K562 (cell line): ENCODE measurements around the gene ZNF45. TPM values are rescaled to one million over a fixed set of nuclear protein-coding genes. Genes with fewer than 3 reads are reported as not detected.

Experiments used
- ATAC-seq: fragments of 200-7000 bp; cut with Tn5 transposase; 3 replicates; pipeline ENCODE4 v1.9.1; 2020; ENCODE audit warnings: moderate library complexity
- BruUV-seq: library from RNA; stranded (reverse); fragments of 400-500 nt; replicated peaks from 2 replicates; lab custom pipeline; 2021; lab: Mats Ljungman, UMichigan
- CTCF ChIA-PET: fragments of 300-600 bp; formaldehyde crosslinking; extraction: SDS; loops from one replicate; lab custom pipeline; 2021; ENCODE audit warnings: low intra/inter-chr PET ratio; lab: Yijun Ruan, JAX
- POLR2A ChIA-PET: fragments of 300-600, 350-650 bp; sonication (Branson Sonifier 250); formaldehyde crosslinking; extraction: SDS; loops from one replicate; lab custom pipeline; 2021; ENCODE audit warnings: antibody characterized with exemption, inconsistent platforms; lab: Yijun Ruan, JAX
- DNase-seq, 4 experiments: peaks; one replicate each; pipeline versions ENCODE4 v3.0.0 to v3.0.0-alpha.2; 2011 to 2018; ENCODE audit warnings: low spot score in 3 of 4, mixed read lengths in 3 of 4; ENCODE audit errors: extremely low read depth in 1 of 4
- FAIRE-seq: peaks from 2 replicates; lab custom pipeline; 2011; peaks lifted over from hg19 to GRCh38; lab: Jason Lieb, UNC
- H2AFZ ChIP-seq: 2 replicates; pipeline ENCODE4 v1.6.0; 2011; ENCODE audit warnings: low read depth, low read length, control low read depth, inconsistent platforms
- H3K27ac ChIP-seq: fragments of 200-600 bp; 3 replicates; pipeline ENCODE4 v1.8.0; 2011; ENCODE audit warnings: low read depth, mild to moderate bottlenecking, control low read depth, inconsistent platforms, low read length, moderate library complexity, mixed read lengths; ENCODE audit errors: extremely low read depth
- H3K27me3 ChIP-seq, 2 experiments: fragments of 300-600 bp in 1 of 2; 2 replicates in 1 of 2; 3 replicates in 1 of 2; pipeline versions ENCODE4 v1.6.0 to v1.8.0; 2011; ENCODE audit warnings: inconsistent platforms in 2 of 2, low read length in 2 of 2, mild to moderate bottlenecking in 1 of 2, mixed read lengths in 1 of 2, moderate library complexity in 1 of 2; ENCODE audit not compliant: control insufficient read depth in 2 of 2, insufficient read depth in 2 of 2
- H3K36me3 ChIP-seq: fragments of 300-600 bp; 3 replicates; pipeline ENCODE4 v1.8.0; 2011; ENCODE audit warnings: mild to moderate bottlenecking, low read length, inconsistent platforms; ENCODE audit not compliant: control insufficient read depth, insufficient read depth
- H3K4me1 ChIP-seq, 2 experiments: fragments of 200-600 bp in 1 of 2; replicated peaks in 1 of 2; 2 replicates in 1 of 2; 3 replicates in 1 of 2; pipeline versions ENCODE4 v1.5.1 to v1.8.0; 2011; ENCODE audit warnings: inconsistent platforms in 2 of 2, low read length in 2 of 2, mild to moderate bottlenecking in 1 of 2, mixed read lengths in 1 of 2, moderate library complexity in 1 of 2; ENCODE audit not compliant: control insufficient read depth in 2 of 2, insufficient read depth in 2 of 2
- H3K4me2 ChIP-seq: 2 replicates; pipeline ENCODE4 v1.6.1; 2011; ENCODE audit warnings: low read length, control low read depth, inconsistent platforms, mixed read lengths; ENCODE audit not compliant: insufficient read depth
- H3K4me3 ChIP-seq: fragments of 200-600 bp; sonication (generic), shearing (Covaris generic); 2 replicates; pipeline ENCODE4 v1.5.1; 2016; ENCODE audit warnings: control low read depth, inconsistent platforms
- H3K79me2 ChIP-seq: fragments of 200-600 bp; 3 replicates; pipeline ENCODE4 v1.8.0; 2011; ENCODE audit warnings: low read length, inconsistent platforms; ENCODE audit not compliant: control insufficient read depth, insufficient read depth
- H3K9ac ChIP-seq, 2 experiments: 2 replicates each; pipeline versions ENCODE4 v1.6.0 to v1.6.1; 2011; ENCODE audit warnings: low read depth in 2 of 2, low read length in 2 of 2, control low read depth in 1 of 2, inconsistent platforms in 1 of 2, mild to moderate bottlenecking in 1 of 2, mixed read lengths in 1 of 2; ENCODE audit not compliant: insufficient read depth in 1 of 2
- H3K9me1 ChIP-seq: one replicate; pipeline ENCODE4 v1.6.0; 2011; ENCODE audit warnings: inconsistent platforms, mild to moderate bottlenecking, low read length, moderate library complexity; ENCODE audit not compliant: control insufficient read depth, insufficient read depth
- H3K9me3 ChIP-seq: replicated peaks from 2 replicates; pipeline ENCODE4 v1.5.1; 2011; ENCODE audit warnings: low read depth, low read length, inconsistent platforms; ENCODE audit not compliant: control insufficient read depth, insufficient read depth
- H4K20me1 ChIP-seq: replicated peaks from 2 replicates; pipeline ENCODE4 v1.6.1; 2011; ENCODE audit warnings: low read length, inconsistent platforms, mixed read lengths; ENCODE audit not compliant: control insufficient read depth, insufficient read depth
- C11orf30 ChIP-seq: fragments of 450-650 bp; IDR thresholded peaks from 2 replicates; pipeline ENCODE4 v1.6.1; 2016; ENCODE audit warnings: low read depth, mild to moderate bottlenecking
- EGR1 ChIP-seq: fragments of 450-650 bp; conservative IDR thresholded peaks from 2 replicates; pipeline ENCODE4 v1.6.1; 2017; ENCODE audit warnings: mild to moderate bottlenecking
- FOSL1 ChIP-seq: fragments of 200-800 bp; sonication (Bioruptor generic); conservative IDR thresholded peaks from 2 replicates; pipeline ENCODE4 v1.6.1; 2016; ENCODE audit warnings: missing genetic modification characterization, missing compliant biosample characterization
- HSF4 ChIP-seq: fragments of 250-450 bp; sonication (Bioruptor Pico); IDR thresholded peaks from 2 replicates; pipeline ENCODE4 v2.1.2; 2022; ENCODE audit warnings: mild to moderate bottlenecking, moderate library complexity, borderline replicate concordance
- ILK ChIP-seq: fragments of 450-650 bp; IDR thresholded peaks from 2 replicates; pipeline ENCODE4 v1.6.1; 2016; ENCODE audit warnings: missing genetic modification characterization, low read depth, mild to moderate bottlenecking, missing compliant biosample characterization, moderate library complexity, borderline replicate concordance
- KDM5B ChIP-seq: fragments of 200-600 bp; sonication (generic); IDR thresholded peaks from 2 replicates; pipeline ENCODE4 v1.6.1; 2012; ENCODE audit warnings: low read depth, mild to moderate bottlenecking, moderate library complexity, low read length, control low read depth, inconsistent platforms; ENCODE audit not compliant: insufficient replicate concordance
- MAFG ChIP-seq: fragments of 450-650 bp; conservative IDR thresholded peaks from 2 replicates; pipeline ENCODE4 v1.6.1; 2016; ENCODE audit warnings: missing genetic modification characterization, missing compliant biosample characterization
- PPARD ChIP-seq: fragments of 250-450 bp; sonication (Bioruptor Pico); IDR thresholded peaks from 2 replicates; pipeline ENCODE4 v1.8.0; 2022; ENCODE audit warnings: inconsistent platforms, mild to moderate bottlenecking, moderate library complexity
- SMAD1 ChIP-seq: fragments of 150-350 bp; IDR thresholded peaks from 2 replicates; pipeline ENCODE4 v1.6.1; 2014; ENCODE audit warnings: low read length, low read depth; ENCODE audit not compliant: partially characterized antibody
- THRAP3 ChIP-seq: fragments of 450-650 bp; IDR thresholded peaks from 2 replicates; pipeline ENCODE4 v1.6.1; 2016; ENCODE audit warnings: mild to moderate bottlenecking, inconsistent platforms, borderline replicate concordance
- ZNF253 ChIP-seq: fragments of 250-450 bp; sonication (Bioruptor Pico); conservative IDR thresholded peaks from 2 replicates; pipeline ENCODE4 v1.6.1; 2021; ENCODE audit warnings: mild to moderate bottlenecking
- ZNF316 ChIP-seq: fragments of 450-650 bp; IDR thresholded peaks from 2 replicates; pipeline ENCODE4 v1.6.1; 2016
- in situ Hi-C: fragments of 300-500 bp; cut with MboI; formaldehyde crosslinking; loops from 4 replicates; pipeline ENCODE4 v1.15.0; 2018; ENCODE audit warnings: inconsistent platforms, mixed read lengths
- intact Hi-C: fragments of 100-400 bp; cut with micrococcal nuclease; formaldehyde crosslinking; loops from 2 replicates; pipeline ENCODE4 v1.14.2; 2022
- polyA plus RNA-seq, 8 experiments: library from polyadenylated mRNA; depleted of rRNA in 4 of 8; stranded (reverse) in 5 of 8; unstranded in 3 of 8; fragments of >200 nt; fragmentation: Nextera tagmentation in 2 of 8; fragmentation: Illumina TruSeq in 1 of 8; extraction: Ambion mirVana in 2 of 8; extraction: Trizol in 1 of 8; gene quantifications; 2 replicates each; pipeline versions ENCODE4 v1.2.1 to v1.2.3, GENCODE V29; 2011 to 2014; ENCODE audit warnings: inconsistent platforms in 1 of 8, missing spikeins in 1 of 8
- total RNA-seq, 7 experiments: library from RNA; depleted of rRNA in 6 of 7; stranded (reverse); fragments of >200 nt in 6 of 7; fragmentation: Illumina TruSeq in 2 of 7; extraction: Trizol in 2 of 7; gene quantifications; 2 replicates each; pipeline versions ENCODE4 v1.2.1 to v1.2.3, GENCODE V29; 2011 to 2021; ENCODE audit warnings: low replicate concordance in 1 of 7

Gene ZNF45
- total and polyA plus RNA-seq, 9 of the 15 experiments (the other 6 are each of a cell fraction or from before 2014, with no cell fraction given) = 2.6 to 10.6 (median 9.4) TPM

GRCh38 chr19:43923875-43924274 lies 11.2 kb downstream of the ZNF45 start:
- Histone ChIP-seq H3K27me3 (no peaks in the 10 kb centered on the region), H2AFZ (no peak overlapping the region), H3K4me2 (no peak overlapping the region), H3K27ac (no peak overlapping the region), H3K36me3 (peaks cover 35% of the 10 kb centered on the region; the same call in 2 of the 3 replicates), H3K9ac (no peak overlapping the region), H3K79me2 (no peaks in the 10 kb centered on the region), H3K9me3 (no peaks in the 10 kb centered on the region), H3K4me1 (no peaks in the 10 kb centered on the region), H4K20me1 (no peaks in the 10 kb centered on the region), H3K4me3 (no peak overlapping the region), H3K9me1 (no peaks in the 10 kb centered on the region)
- BruUV-seq = no TSS peak
- no peak for FAIRE-seq
- no peak for ATAC-seq
- no peak for DNase-seq
- TF ChIP-seq HSF4 (CRISPR knock-in tag) (no peak), FOSL1 (tag) (no peak), ZNF253 (no peak), ILK (tag) (no peak), C11orf30 (peak; percentile 34; the same call in 1 of the 2 replicates), THRAP3 (no peak), SMAD1 (no peak), MAFG (tag) (peak; percentile 42; the same call in 1 of the 2 replicates), ZNF316 (peak; percentile 79), PPARD (CRISPR knock-in tag) (no peak), EGR1 (no peak), KDM5B (no peak)
- intact Hi-C loops = no loop called here
- POLR2A ChIA-PET = interaction anchor here (1.1 to 1.3 kb wide), 2 partner anchors 11 to 73 kb away, joined by 4 to 8 read pairs; partner anchors contain the start of gene ZNF45
- CTCF ChIA-PET = no interaction called here
- in situ Hi-C loops = no loop called here
